ENCODE measurements around the gene KRTAP9-7.

KRTAP9-7 gene

DNA sequence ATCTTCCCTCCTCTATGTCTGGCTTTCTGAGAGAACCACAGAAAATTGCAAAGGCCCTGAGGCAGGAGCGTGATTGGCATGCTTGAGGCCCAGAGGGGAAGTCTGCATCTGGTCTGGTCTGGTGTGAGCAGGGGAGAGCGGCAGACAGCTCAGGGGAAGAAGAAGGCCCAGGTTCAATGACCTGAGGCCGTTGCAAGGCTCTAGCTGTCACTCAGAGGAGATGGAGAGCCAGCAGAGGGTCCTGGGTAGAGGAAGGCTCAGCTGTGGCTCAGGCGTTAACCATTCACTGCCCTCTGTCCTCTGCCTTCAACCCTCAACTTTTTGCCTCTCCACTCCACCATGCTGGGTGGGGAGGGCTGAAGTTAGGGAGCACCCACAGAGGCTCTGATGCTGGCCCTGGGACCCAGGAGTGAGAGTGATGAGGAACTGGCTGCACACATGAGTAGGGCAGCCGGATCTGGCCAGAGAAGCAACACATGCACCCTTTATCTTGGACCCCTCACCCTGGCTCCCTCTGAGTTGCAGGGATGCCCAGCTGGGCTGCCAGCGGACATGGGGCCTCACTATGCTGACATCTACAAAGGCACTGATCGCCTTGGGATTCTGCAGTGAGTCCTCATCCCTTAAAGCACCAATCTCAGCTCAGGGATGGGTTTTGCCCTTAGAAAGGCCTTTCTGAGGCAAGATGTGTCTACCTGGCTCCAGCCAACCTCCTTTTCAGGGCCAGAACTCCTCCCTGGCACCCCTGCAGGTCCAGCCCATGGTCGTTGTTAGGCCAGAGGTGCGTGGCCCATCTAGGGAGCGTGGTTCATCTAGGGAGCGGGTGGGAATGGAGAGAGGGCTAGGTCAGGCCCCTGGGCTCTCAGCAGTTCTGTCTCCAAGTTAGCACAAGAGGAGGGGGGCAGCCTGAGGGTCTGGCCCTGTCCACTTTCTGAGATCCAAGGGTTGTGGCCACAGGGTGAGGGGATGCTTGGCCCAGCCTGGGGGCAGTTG, 47.7 kb downstream of the KRTAP9-7 start:
- no peak for DNase-seq

DNA sequence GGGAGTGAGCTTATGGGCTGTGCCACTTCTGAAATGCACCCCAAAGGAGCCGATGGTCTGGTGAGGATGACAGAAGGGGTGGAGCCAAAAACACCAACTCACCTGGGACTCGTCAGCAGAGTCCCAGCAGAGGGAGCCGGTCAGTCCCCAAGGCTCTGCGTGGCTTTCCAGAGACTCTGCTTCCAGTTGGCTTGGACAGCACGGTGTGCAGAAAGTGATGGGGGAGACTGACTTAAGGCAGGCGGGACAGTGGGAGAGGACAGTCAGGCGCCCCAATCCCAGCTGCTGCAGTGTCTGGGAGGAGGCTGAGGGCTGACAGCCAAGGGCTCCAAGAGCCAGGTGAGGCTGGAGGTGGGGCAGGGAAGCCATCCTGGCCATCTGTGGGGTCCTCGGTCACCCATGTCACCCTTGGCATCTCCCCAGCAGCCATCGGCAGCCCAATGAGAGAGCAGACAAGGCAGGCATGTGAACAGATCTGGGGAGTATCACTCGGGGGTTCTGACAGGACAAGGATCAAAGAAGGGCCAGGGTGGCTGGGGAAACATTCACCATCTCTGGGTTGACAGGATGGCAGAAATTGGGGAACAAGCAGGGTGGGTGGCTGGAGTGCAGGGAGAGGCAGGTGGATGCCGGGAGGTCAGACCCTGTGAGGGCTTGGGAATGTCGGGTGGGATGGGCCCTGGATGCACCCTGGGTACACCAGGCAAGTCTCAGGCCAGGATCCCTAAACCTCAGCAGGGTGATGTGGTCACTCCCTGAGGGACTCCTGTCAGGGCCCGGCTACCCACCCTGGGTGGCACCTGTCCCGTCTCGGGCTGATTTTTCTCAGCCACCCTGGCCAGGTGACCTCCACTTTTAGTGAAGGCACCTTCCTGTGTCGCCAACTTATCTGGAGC, 48.9 kb downstream of the KRTAP9-7 start:
- no peak for DNase-seq

- no peak for DNase-seq
Measured at GRCh38 chr17:41325126-41325525, 49.6 kb downstream of the KRTAP9-7 start.

DNA sequence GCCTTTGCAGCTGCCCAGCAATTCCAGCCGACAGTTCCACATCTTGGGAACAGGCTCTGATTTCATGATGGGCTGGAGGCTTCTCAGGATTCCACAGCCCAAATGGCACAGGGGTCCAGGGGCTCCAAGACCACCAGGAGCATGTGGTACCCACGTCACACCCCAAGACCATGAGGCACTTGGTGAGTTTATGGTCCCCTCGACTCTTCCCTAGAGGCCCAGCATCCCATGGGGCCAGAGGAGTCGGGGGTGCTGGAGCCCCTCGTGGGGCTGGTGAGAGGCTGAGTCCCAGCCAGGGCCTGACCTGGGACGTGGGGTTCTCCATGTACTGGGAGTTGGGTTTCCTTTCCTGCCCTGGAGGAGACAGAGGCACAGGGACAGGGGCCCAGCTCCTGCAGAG, 50.1 kb downstream of the KRTAP9-7 start:
- DNase-seq: no peak
